Measurements from ENCODE around the gene CCNB2.
"Not testable (repeated sequence)": the region's sequence is repeated elsewhere in the genome, so short reads cannot be mapped to it uniquely, and the experiment has no call there.

Gene CCNB2

GRCh38 chr15:59160880-59161593 lies 56.1 kb downstream of the CCNB2 start:
- no peak for DNase-seq (ENCODE audit: low read depth in 2 of 2)
- no peak overlapping the region for H3K4me3 ChIP-seq (replicated peaks in 1 of 2; ENCODE audit: low read depth in 2 of 2, low read length in 2 of 2)
- peak; percentile 43 for TF ChIP-seq CTCF (IDR thresholded peaks at IDR 0.05; ENCODE audit: low read depth, low read length)

GRCh38 chr15:59162080-59162479 lies 57.1 kb downstream of the CCNB2 start:
- not testable (repeated sequence) for DNase-seq (ENCODE audit: low read depth in 2 of 2); H3K4me3 ChIP-seq (replicated peaks in 1 of 2; ENCODE audit: low read depth in 2 of 2, low read length in 2 of 2)

GRCh38 chr15:59165726-59166125 lies 60.8 kb downstream of the CCNB2 start:
- TF ChIP-seq CTCF (IDR thresholded peaks at IDR 0.05; ENCODE audit: low read depth, low read length), result no peak
- H3K4me3 ChIP-seq (replicated peaks in 1 of 2; ENCODE audit: low read depth in 2 of 2, low read length in 2 of 2), result no peak overlapping the region
- DNase-seq (ENCODE audit: low read depth in 2 of 2), result no peak

- H3K4me3 ChIP-seq (replicated peaks in 1 of 2; ENCODE audit: low read depth in 2 of 2, low read length in 2 of 2), result no peak overlapping the region
- TF ChIP-seq CTCF (IDR thresholded peaks at IDR 0.05; ENCODE audit: low read depth, low read length), result no peak
- DNase-seq (ENCODE audit: low read depth in 2 of 2), result peak in 1 of 2 donors; percentile 42
Observed at GRCh38 chr15:59166166-59166565, 61.2 kb downstream of the CCNB2 start.

- DNase-seq (ENCODE audit: low read depth in 2 of 2), result no peak
- no peak overlapping the region for H3K4me3 ChIP-seq (replicated peaks in 1 of 2; ENCODE audit: low read depth in 2 of 2, low read length in 2 of 2)
- no peak for TF ChIP-seq CTCF (IDR thresholded peaks at IDR 0.05; ENCODE audit: low read depth, low read length)
Observed at GRCh38 chr15:59166601-59167265, 61.8 kb downstream of the CCNB2 start.

GRCh38 chr15:59168536-59168935 lies 63.6 kb downstream of the CCNB2 start:
- no peak for TF ChIP-seq CTCF (IDR thresholded peaks at IDR 0.05; ENCODE audit: low read depth, low read length)
- H3K4me3 ChIP-seq (replicated peaks in 1 of 2; ENCODE audit: low read depth in 2 of 2, low read length in 2 of 2), result no peak overlapping the region

GRCh38 chr15:59169251-59169708 lies 64.3 kb downstream of the CCNB2 start:
- H3K4me3 ChIP-seq (replicated peaks in 1 of 2; ENCODE audit: low read depth in 2 of 2, low read length in 2 of 2), result no peak overlapping the region
- no peak for TF ChIP-seq CTCF (IDR thresholded peaks at IDR 0.05; ENCODE audit: low read depth, low read length)
- DNase-seq (ENCODE audit: low read depth in 2 of 2), result peak; percentile 88 to 91

More at GRCh38 chr15:59168536-59168935, 63.6 kb downstream of the CCNB2 start:
- peak; percentile 58 to 70 for DNase-seq (ENCODE audit: low read depth in 2 of 2)

All from cardiac fibroblast (primary cell).